Stimulated activated CD4-positive, alpha-beta T cell treated with anti-CD3 and anti-CD28 coated beads, Interleukin-2, amount 100 ng/mL, for 4 hours (primary cell): Measurements from ENCODE around the gene SLC47A2.
A peak's percentile ranks its signal among the peaks of the same experiment; 100 is the strongest.

ENCODE experiments used
- DNase-seq: peaks from one replicate; pipeline ENCODE4 v3.0.0-alpha.2; 2020; ENCODE audit warnings: low read depth

SLC47A2 gene

DNA sequence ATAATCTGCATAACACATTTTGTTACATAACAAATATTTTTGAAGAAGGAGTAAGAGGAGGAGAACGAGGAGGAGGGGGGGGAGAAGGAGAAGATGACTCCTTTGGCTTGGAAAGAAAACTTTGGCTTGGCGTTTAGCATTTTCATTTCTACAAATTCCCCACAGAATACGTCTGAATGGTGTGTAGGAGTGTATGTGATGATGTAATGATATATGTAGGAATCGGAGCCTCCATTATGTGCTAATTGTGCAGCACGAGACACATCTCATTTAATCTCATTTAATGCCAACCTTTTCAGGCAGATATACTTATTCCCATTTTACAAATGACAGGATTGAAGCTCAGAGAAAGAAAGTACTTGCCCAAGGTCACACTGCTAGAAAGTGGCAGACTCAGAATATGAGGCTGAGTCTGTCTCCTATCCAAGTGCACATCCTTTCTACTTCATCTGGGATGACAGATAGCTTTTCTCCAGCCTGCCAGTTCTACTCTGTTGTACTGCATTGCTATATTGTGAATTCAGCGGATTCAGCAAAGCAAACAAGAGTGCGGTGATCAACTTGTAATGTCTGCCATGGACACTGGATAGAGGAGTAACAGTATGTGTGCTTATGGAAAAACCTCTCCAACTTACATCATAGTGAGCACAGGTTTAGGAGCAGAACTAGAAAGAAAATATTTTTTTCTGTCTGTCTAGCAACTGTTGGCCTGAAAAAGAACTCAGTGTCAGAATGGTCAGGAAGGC is 10.4 kb upstream of the SLC47A2 start:
- DNase-seq: no peak

DNA sequence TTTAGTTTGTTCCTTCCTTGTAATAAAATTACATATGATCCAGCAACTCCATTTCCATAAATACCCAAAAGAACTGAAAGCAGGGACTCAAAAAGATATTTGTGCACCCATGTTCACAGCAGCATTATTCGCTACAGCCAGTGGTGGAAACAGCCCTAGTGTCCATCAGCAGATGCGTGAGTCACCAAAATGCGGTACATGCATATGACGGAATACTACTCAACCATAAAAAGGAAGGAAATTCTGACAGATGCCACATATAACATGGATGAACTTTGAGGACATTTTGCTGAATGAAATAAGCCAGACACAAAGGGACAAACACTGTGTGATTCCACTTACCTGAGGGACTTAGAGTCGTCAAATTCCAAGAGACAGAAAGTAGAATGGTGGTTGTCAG is 9.1 kb upstream of the SLC47A2 start:
- DNase-seq: no peak

- peak; percentile 37 for DNase-seq
Observed at GRCh38 chr17:19724501-19725420, 8.4 kb upstream of the SLC47A2 start.

DNA sequence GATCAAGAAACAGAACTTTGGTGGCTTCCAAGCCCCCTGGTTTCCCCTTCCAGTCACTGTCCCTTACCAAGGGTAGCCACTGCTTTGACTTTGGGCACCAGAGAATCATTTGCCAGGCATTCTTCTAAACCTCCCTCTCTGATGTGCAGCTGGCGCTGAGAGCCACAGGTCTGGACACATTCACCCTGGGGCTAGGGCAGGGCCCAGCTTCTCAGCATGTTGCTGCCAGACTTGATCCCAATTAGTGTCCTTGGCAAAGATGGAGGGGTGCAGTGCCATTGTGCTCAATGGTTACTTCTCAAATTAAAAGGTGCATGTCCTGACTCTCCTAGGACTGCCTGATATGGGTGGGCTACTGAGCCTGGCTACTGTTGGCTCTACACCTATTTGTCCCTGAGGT is 7.6 kb upstream of the SLC47A2 start:
- DNase-seq: no peak

DNA sequence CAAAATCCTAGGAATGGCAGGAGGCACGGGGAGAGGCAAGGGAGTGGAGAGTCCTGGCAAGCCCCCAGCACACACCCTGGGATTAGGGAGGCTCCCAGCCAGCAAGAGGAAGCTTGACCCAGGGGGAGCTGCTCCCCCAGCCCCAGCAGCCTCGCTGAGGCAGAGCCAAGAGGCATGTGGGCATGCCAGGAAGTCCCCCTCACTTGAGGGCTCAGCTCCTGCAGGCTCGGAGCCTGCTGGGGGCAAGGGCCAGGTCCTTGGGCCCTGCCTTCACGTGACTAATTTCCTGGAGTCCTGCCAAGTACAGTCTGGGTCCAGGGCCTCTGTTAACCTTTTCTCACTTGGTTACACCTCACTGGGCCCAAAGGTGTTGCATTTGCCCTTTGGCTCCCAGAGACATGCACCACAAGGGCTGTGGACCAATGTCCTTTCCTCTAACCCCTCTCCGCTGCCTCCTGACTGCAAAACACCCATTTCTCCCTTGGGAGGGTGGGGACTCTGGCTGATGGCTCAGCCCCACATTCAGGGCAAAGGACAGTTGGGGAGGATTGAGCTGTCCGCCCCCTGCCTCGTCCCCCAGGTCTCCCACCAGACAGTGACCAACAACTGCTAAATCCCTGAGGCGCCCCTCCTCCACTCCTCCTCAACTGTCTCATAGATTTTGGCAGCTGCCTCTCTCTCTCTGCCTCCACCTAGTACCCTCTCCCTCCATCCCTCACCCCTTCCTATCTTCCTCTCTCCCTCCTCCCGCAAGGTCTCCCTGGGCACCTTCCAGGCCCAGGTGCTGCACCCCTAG is 4.4 kb upstream of the SLC47A2 start:
- DNase-seq: no peak

DNA sequence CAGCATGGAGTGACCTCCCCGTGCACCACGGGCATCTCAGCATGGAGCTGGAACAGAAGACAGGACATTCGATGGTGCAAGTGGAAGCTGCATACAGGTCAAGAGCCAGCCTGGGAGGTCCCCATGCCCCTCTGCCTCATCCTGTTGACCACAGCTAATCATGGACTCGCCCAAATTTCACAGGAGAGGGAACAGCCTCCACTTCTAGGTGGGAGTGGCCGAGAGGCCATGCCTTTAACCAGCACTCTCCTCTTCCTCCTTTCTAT is 3.8 kb upstream of the SLC47A2 start:
- DNase-seq: no peak

GRCh38 chr17:19719355-19720209 is 3.2 kb upstream of the SLC47A2 start:
- no peak for DNase-seq

- DNase-seq: no peak
Observed at GRCh38 chr17:19718613-19719354, 2.4 kb upstream of the SLC47A2 start.

- no peak for DNase-seq
Observed at GRCh38 chr17:19718041-19718612, 1.7 kb upstream of the SLC47A2 start.

DNA sequence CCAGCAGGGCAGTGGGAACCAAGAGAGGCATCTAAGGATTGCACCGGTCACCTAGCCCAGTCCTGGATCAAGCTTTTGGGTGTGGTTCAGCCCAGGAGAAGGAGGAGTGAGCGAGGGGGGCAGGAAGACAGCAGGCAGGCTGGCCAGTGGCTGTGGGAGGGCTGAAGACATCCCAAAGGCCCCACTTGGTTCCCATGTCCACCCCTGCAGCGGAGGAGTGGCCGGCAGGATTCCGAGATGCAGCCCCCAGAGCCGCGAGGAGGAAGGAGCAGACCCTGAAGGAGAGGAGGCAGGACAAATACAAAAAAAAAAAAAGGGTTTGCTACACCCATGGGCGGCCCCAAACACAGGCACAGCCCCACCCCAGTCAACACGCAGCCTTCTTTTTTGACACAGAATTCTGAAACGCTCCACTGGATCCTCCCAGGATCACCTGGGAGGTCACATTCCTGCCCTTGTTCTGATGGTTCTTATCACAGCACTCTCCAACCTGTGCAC is 1.1 kb upstream of the SLC47A2 start:
- no peak for DNase-seq

- DNase-seq: no peak
Observed at GRCh38 chr17:19717031-19717360, 612 bp upstream of the SLC47A2 start.

- no peak for DNase-seq
Observed at GRCh38 chr17:19714542-19715411, 1.6 kb downstream of the SLC47A2 start.

DNA sequence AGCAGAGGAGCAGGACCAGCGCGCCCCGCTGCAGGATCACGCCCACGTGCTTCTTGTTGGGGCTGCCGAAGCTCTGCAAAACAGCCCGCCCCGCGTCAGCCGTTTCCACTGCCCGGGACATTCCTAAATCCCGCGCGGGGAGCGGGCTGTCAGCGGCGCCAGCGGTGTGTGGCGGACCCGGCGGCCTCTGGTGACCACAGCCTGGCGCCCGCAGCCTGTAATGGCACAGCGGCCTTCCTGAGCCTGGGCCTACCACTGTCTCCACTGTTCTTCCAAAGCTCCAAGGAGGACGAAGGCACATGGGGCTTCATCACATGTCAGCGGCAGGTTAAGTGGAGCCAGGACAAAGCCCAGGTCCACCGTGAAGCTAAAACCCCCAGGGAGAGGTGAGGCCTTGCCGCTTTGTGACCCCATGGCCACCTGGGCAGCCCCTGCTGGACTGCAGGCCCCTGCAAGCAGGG is 2.5 kb downstream of the SLC47A2 start:
- DNase-seq: no peak

DNA sequence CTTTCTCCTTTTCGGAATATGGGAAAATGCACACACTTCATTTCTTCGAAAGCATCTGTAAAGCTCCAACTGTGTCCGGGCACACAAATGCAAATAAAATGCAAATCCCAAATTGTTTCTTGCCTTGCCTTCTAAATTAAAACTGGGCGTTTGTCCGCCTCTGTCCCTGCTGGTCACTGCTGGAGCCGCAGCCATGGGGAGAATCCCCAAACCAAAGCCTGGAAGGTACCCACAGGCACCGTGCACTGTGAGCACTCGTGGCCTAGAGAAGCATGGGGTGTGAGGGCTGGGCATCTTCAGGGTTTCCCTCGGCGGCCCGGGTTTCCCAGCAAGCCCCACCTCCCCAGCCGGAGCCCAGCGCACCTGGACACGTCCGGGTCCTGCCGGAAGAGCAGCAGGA is 2.9 kb downstream of the SLC47A2 start:
- no peak for DNase-seq

DNA sequence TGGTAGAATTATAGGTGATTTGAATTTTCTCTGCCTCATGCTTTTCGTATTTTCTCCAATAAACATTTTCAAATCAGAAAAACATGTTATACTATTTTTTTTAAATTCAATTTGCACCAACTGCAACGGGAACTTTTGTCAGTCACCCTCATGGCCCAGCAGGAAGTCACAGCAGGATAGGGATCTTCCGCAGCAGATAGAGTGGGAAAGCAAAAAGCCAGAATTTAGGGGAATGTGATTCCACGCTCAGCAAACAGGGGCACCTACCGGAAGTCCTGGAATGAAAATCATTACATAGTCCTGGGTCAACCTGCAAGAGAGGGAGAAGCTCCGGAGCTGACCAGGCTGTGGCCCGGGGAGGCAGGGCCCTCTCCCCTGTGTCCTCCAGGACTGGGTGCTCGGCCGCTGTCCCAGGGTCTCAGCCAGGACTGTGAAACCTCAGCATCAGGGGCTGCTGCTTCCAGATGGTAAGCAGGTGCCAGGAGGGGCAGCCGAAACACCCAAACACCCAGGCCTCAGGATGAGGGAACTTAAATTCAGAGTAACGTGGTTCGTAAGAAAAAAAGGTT is 3.9 kb downstream of the SLC47A2 start:
- DNase-seq: no peak

GRCh38 chr17:19709841-19710240 is 6.5 kb downstream of the SLC47A2 start:
- no peak for DNase-seq

- no peak for DNase-seq
Observed at GRCh38 chr17:19708431-19709175, 7.8 kb downstream of the SLC47A2 start.

- no peak for DNase-seq
Observed at GRCh38 chr17:19707728-19708221, 8.6 kb downstream of the SLC47A2 start.
